Stimulated activated CD8-positive, alpha-beta memory T cell treated with anti-CD3 and anti-CD28 coated beads, Interleukin-7, amount 100 ng/mL, for 48 hours (primary cell): ENCODE results near the gene ARHGAP18.

Experiments
- DNase-seq, 2 donors: peaks; one replicate each; pipeline ENCODE4 v3.0.0-alpha.2; 2020; ENCODE audit warnings: low read depth in 1 of 2; ENCODE audit errors: extremely low read depth in 1 of 2

The ARHGAP18 gene

DNA sequence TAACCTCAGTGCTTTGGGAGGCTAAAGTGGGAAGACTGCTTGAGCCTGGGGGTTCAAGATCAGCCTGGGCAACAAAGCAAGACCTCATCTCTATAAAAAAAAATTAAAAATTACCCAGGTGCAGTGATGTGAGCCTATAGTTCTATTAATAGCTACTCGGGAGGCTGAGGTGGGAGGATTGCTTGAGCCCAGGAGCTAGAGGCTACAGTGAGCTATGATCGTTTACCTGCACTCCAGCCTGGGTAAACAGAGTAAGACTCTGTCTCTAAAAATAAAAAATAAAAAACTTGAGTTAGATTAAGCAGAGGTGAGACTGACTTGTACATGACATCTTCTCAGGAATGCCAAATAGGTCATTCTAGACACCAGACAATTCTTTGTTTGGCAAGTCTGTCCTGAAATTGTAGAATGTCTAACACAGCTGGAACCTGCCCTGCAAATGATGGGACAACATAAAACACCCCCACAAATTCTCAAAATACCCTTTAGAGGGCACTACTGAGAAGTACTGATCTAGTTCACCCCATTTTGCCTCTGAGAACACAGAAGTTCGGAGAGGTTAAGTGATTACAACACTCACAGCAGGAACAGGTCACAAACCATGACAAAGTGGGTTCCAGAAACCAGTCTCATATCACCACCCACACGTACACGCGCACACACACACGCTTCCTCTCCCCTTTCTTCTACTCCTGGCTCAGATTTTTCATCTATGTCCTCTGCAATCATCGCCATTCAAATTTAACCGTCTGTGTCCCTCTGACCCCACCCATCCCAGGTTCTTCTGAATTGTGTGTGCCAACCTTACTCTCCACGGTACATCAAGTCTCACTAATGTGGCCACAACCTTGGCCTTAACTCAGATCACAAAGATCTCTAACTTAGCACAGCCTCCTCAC is 38.3 kb downstream of the ARHGAP18 start:
- peak in 1 of 2 donors; percentile 67 for DNase-seq

DNA sequence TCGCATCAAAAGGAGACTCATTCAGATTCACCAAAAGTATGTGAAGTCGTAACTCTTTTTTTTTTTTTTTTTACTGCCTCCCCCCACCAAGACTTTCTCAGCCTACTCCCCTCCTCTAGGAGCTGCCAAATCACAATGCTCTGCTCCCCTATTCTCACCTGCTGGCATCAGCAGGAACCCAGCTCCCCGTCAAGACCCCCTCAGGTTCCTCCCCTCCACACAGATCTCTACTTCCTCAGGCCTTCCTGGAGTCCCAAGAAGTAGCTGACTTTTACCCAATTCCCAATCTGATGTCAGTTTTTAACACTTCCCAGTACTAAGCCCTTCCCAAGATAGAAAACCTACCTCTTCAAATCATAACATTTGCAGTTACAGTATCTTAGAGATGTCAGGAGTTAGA is 39.3 kb downstream of the ARHGAP18 start:
- DNase-seq: no peak

DNA sequence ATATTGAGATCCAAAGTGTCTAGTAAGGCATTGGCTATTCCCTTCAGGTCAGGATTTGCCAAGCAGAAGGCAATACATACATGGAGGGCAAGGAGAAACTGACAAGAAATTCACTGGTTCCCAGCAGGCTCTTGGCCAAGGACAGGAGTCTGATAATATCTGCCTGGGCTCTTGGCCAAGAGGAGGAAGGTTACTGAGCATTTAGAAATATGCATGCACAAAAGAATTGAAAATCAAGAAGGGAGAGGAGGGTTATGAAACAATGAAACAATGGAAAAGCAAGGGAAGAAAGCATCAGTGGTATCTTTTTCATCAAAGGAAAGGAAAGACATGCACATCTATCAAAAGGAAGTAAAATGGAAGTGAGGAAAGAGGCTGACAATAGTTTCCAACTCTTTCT is 42.4 kb downstream of the ARHGAP18 start:
- DNase-seq: no peak

- no peak for DNase-seq
Measured at GRCh38 chr6:129667034-129667433, 42.9 kb downstream of the ARHGAP18 start.

DNA sequence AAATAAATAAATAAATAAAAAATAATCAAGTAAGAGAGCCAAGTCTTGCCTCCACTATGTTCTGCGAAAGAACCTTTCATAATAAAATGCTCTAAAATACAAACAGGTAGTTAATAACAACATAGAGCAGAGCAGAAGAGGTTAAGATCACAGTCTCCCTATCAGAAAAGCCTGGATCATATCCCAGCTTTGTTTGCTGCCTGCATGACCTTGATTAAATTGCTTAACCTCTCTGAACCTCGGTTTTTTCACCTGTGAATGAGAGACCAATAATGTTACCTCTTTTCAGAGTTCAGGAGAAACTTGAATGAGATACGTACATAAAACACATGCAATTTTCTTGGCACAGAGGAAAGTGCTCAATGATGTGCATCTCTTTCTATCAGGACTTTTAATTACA is 44.4 kb downstream of the ARHGAP18 start:
- no peak for DNase-seq

GRCh38 chr6:129663531-129663930 is 46.4 kb downstream of the ARHGAP18 start:
- DNase-seq: no peak

DNA sequence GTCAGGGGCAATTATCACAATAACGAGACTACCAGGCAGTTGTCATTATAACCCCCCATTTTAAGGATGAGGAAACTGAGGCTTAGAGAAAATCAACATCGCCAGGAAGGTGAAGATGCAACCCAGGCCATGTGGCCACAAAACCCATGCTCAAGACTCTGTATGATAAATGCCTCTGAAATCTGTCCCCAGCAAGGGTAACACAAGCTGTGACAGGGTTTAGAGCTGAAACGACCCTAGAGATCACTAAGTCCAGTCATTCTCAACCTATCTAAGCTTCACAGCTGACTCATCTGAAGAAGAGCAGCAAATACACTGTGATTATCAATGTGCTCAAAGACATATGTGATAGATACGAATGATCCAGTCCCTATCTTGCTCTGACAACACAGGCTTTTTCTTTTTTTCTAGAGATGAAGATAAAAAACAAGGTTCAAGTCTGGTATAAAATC is 47.0 kb downstream of the ARHGAP18 start:
- no peak for DNase-seq

GRCh38 chr6:129662406-129662766 is 47.6 kb downstream of the ARHGAP18 start:
- DNase-seq: no peak

- DNase-seq: no peak
Measured at GRCh38 chr6:129661536-129662405, 48.2 kb downstream of the ARHGAP18 start.

- no peak for DNase-seq
Measured at GRCh38 chr6:129660346-129660676, 49.7 kb downstream of the ARHGAP18 start.

GRCh38 chr6:129659590-129660345 is 50.2 kb downstream of the ARHGAP18 start:
- DNase-seq: no peak

- DNase-seq: no peak
Measured at GRCh38 chr6:129659167-129659566, 50.8 kb downstream of the ARHGAP18 start.

- DNase-seq: no peak
Measured at GRCh38 chr6:129657483-129657882, 52.5 kb downstream of the ARHGAP18 start.

- DNase-seq: no peak
Measured at GRCh38 chr6:129655334-129655733, 54.6 kb downstream of the ARHGAP18 start.

GRCh38 chr6:129653746-129654145 is 56.2 kb downstream of the ARHGAP18 start:
- no peak for DNase-seq

GRCh38 chr6:129653229-129653628 is 56.7 kb downstream of the ARHGAP18 start:
- DNase-seq: no peak

GRCh38 chr6:129651291-129651691 is 58.7 kb downstream of the ARHGAP18 start:
- DNase-seq: no peak

GRCh38 chr6:129648819-129649491 is 61.0 kb downstream of the ARHGAP18 start:
- DNase-seq: no peak

DNA sequence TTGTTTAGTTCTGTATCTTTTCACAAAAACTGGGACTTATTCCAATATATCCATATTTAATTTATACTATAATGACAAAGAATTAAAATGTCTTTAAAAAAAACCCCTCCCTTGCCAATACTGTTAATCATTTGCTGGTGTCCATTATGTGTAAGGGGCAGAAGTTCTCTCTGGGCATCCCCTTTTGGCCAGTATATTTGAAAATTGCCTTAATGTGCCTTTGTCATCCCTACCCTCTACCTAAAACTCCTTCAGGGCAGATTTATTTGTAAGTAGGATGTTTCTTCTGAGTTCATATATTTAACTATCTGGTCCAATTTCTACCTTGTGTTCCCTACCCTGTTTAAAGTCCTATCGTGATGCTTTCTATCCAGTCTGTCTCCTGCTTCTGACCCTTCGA is 62.9 kb downstream of the ARHGAP18 start:
- DNase-seq: no peak

GRCh38 chr6:129646642-129647041 is 63.3 kb downstream of the ARHGAP18 start:
- DNase-seq: no peak
